ENCODE measurements around the gene CNGA3.
"Not testable (repeated sequence)": the region's sequence is repeated elsewhere in the genome, so short reads cannot be mapped to it uniquely, and the experiment has no call there.

Gene CNGA3

DNA sequence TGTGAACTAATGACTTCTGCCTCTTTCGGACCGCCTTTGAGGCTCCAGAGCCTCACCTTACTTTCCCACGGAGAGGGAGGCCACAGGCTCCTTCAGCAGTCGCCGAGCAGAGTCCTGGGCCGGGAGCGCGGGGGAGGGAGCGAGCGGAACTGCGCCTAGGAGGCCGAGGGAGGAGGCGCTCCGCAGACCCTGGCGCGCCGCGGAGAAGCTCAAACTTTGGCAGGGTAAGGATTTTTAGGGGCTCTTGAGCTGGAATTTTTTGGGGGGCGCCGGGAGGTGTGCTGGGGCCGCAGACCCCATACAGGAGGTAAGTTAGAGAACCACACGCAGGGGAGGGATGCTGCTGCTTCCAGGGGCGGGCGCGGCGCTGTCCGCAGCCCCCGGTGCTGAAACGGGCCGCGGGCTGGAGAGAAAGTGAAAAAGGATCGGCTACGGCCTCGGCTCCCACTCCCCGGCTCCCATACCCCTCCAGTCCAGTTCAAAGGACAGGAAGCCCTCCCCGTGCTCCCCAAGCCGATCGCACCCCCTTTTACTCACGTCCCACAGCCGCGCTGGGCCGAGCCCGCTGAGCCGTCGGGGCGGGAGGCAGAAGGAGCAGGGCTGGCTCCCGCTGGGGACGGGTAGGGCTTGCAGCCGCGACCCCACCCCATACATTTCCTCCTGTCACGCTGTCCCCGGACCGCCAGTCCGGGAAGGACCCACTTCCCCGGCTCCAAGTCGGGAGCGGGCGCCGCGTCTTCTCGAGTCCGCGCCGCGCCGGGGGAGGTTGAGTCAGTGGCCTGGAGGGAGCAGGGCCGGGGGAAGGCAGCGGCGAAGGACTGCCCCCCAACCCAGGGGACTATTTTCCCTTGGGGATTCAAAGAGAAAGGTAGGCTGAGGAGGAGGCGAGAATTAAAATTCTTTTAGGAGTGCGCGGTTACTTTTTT is at the start of gene CNGA3:
Gene CNGA3 (plus strand): TSS at position 146 of the 926 bp plus-strand sequence. CDS start 23,520 bp downstream, outside the sequence.
- no peak for DNase-seq (ENCODE audit: low read depth in 2 of 2)

DNA sequence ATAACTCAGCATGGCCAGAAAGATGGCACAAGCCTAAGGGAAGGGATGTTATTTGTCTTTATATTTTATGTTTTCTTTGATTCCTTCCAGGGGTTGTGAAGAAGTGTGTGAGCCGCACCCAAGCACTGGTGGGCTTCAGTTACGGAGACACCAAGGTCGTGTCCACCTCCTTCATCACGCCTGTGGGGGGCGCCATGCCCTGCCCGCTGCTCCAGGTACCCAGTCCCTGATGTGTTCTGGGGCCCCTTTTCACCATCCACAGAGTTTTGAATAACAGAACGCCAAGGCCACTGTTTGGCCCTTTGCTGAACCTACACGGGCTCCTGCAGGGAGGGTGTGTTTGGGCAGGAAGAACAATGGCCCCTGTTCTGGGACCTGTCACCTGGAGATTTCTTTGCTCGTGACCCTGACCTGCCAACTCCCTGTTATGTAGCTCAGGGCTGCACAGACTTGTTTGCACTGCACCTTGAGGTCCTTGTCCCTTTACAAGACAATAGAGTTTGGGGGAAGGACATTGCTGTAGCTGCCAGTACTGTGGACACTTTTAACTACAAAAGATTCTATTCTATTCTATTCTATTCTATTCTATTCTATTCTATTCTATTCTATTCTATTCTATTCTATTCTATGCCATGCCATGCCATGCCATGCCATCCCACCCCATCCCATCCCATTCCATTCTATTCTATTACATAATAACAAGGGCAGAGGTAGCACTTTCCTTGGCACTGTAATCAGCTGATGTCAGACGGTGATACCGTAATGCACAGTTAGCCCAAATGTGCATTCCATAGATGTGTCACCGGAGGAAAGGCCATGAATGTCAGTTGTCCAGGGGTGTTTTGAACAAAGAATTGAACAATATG is 48.2 kb upstream of the CNGA3 start:
- no peak for DNase-seq (ENCODE audit: low read depth in 2 of 2)

DNA sequence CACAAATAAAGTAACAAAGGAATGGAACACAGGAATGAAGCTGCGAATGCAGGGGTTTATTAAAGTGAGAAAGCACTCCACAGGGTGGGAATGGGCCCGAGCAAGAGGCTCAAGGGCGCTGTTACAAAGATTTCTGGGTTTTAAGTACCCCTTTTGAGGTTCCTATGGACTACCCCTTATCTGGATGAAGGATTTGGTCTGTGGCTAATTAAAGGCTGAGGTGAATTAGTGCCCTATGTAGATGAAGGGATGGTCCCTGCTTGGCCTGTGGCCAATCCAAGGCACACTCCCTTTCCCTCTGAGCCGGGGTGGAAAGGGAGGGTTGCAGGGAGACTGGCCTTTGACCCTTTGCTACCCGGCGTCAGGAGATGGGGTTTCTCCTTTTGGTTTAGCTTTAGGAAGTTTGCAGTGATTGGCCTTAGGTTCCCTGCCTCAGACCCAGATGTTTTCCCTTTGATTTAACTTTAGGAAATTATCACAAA is 47.5 kb upstream of the CNGA3 start:
- DNase-seq (ENCODE audit: low read depth in 2 of 2) = no peak

DNA sequence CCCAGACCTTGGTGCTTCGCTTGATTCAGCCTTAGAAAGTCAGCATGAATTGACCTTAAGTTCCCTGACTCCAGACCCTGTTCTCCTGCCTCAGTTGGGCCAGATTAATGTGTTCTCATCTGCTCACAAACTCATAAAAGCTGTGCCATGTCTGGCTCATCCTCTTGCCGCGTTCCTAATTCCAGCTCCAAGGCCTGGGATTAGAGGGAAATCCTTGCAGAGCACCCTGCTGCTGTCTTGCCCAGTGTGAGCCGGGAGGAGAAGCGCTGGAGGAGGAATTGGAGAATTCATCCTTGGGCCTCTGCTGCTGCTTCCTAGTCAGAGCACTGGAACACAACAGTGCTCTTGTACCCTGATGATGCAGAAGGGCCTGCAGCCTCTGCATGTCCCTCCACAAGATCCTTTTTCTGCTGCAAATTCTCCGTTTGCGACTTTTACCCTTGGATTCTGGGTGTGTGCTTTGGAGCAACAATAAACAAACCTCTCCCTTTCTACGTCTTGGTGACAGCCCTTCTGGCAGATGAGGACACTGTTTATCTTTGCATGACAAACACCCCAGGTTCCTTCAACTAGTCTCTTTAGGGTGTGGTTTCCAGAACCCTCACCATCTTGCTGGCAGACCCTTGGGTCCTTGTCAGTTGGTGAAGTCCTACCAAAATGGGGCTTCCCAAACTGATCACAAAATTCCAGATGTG is 46.9 kb upstream of the CNGA3 start:
- DNase-seq (ENCODE audit: low read depth in 2 of 2) = no peak

DNA sequence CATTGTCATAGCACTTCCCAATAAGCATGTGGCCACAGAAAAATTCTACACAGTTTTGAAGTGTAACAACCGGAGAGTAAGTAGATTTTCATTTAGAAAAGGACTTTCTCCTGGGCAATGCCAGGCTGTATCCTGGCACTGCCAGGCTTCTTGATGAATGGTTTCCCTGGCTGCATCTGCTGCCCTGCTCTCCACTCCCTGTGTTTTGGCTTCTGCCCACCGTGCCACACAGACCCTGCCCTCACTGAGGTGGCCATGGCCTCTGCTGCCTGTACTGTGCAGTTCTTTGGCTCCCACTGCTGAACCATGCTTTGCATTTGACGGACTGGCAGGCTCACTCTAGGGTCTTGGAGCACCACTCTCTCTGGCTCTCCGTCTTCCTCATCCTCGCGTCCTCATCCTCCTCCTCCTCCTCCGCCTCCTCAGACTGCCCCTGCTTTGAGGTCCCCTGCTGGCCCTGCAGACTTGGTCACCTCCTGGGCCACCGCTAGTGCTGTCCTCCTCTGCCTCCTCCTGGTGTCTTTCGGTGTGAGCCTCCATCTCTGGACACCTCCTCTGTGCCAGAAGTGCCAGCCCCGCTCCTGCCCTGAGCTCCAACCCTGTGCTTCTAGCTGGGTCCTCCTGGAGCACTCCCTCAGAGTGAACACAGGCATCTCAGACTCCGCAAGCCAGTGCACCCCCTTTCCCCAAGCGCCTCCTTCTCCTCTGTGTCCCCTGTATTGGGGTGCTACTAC is 45.9 kb upstream of the CNGA3 start:
- DNase-seq (ENCODE audit: low read depth in 2 of 2) = no peak

DNA sequence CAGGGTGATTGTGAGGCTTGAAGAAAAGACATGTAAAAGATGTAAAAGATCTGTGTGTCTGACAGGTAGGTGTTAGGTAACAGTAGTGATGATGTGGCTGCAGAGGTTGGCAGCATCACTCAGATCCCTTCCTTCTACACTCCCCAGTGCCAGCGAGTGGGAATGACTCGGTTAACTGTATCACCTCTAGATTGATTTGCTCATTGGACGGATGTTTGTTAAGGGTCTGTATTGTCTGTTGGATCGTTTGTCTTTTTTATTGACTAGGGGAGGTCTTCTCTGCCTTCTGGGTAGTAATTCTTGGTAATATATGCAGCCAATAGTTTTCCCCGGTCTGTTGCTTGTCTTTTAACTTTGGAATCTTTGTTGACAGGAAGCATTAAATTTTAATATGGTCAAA is 44.8 kb upstream of the CNGA3 start:
- DNase-seq (ENCODE audit: low read depth in 2 of 2) = no peak

DNA sequence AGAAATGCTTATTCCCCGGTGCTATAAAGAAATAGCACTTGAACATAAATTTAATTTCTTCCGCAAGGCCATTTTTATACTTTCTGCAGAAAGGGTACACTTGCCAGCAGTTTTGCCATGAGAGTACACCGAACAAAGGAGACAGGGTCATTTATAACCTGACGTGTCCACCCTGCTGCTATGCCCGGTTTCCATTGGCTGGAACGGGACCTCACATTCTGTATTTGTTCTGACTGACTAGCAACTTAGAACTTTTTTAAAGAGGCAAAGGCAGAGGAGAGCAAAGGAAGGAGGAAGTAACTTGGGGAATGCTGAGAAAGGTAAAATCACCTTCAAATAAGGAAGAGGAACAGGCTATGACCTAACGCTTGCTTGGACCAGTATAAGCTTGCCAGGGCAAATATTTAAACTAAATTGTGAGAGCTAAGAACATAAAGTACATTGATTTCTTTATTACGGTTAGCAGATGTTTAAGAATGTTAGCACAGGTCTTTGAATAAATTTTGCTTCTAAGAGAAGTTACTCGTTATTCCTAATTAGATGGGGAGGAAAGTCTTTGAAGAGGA is 39.0 kb upstream of the CNGA3 start:
- not testable (repeated sequence) for DNase-seq (ENCODE audit: low read depth in 2 of 2)

DNA sequence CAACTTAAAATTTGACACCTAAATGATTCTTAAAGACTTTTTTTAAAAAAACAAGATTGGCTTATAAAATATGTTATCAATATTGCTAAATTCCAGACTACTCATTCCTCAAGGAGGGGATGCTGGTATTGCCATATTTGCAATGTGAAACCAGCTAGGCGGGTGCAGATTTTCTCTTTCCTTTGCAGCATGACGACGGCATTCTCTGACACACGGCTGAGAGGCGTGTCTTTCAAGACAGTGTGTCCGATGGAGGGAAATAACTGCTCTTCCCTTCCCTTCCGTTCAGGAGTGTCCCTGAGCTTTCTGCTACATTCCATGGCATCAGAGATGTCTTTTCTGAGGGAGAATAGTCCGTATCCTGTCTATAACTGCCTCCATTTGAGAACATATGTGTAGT is 38.2 kb upstream of the CNGA3 start:
- DNase-seq (ENCODE audit: low read depth in 2 of 2) = no peak

DNA sequence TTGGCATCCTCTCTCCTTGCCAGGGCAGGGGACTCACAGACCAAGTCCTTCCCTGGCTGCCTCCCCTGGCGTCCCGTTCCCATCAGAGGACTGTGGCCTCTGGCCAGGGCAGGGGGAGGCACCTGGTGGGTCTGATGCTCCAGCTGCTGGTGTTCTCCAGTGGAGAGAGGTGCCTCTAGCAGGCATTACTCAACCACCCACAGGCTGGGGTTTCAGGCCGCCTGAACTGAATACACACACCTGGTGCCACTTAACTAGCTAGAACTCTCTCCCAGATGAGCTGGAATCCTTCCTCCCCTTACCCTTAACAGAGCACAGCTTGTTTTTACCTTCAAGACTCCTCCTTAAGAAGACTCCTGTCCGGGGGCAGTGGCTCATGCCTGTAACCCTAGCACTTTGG is 37.7 kb upstream of the CNGA3 start:
- DNase-seq (ENCODE audit: low read depth in 2 of 2) = no peak

DNA sequence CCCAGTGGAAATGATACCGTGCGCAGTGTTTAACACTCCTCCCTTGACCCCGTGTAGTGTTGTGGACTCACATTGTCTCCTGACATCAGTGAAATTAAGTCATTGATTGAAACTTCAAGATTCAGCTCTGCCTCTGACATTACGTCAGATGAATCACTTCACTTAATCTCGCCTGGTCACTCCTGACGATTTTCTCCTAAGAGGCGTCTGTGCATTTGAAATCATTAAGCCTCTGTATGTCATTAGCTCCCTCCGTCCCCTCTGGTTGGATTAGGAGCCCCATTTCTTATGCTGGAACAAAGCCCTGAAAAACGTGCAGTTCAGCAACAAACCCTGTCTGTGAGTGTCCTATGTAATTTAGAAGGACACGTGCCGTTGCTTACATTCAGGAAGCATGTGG is 36.7 kb upstream of the CNGA3 start:
- DNase-seq (ENCODE audit: low read depth in 2 of 2) = no peak

DNA sequence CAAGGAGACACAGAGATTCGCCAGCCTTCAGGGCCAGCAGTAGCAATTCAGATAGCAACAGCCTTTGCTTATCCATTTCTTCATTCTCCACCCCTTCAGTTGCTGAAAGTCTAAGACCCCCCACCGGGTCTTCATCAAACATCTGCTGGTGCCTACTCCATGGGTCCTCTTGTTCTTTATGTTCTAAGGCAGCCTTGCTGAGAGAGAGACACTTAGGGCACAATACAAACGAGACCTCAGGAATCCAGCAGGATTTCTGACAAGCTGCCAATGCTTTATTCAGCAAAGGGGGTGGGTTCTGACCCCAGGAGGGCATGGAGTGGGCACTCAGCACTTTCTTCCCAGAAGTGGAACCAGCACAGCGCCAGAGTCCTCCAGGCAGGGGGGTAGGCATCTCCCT is 36.2 kb upstream of the CNGA3 start:
- no peak for DNase-seq (ENCODE audit: low read depth in 2 of 2)

DNA sequence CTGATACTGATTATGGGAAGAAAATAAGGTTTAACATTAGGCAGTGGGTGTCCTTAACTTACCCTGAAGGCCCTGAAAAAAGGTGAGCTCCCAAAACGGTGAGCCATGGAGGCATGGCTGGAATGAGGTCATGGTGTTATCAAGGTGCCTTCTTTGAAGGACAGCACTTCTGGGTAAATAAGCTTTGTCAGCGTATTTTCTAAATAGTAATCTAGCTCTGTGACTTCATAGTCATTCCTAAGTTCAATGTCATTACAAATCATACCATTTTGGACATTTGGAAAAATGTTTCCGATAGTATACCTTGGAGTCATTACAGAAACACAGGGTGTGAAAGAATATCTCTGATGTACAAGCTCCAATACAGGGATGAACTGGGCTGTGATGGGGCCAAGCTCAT is 35.2 kb upstream of the CNGA3 start:
- no peak for DNase-seq (ENCODE audit: low read depth in 2 of 2)

DNA sequence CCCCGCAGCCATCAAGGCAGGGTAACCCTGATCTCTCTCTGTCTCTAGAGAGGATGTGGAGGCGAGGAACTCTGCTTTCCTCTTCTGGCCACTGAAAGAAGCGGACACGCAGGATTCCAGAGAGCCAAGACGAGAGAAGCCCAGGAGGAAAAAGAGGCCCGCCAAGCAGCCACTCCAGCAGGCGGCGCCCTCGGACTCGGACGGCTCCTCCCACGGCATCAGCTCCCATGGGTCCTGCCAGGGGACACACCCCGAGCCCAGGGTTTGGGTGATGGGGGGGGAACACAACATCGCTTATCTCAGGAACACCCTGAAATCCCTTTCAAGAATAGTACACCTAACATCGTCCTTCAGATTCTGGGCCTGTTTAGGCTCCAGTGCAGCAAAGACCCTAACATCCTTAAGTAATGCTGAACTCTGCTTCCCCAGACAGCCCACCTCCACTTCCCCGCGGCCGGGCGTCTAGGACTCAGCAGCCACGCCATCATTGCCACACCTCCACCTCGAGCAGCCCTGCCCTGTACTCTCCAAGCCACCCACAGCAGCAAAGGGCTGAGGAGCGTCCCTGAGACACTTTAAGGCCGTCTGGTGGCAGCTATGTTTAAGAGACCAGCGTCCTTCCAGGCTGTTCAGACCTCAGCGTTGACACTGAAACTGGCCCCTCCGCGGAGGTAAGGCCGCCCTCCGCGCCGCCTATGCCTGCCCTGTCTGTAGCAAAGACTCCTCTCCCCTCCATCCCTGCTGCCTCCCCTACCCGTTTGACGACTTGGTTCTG is 34.3 kb upstream of the CNGA3 start:
- no peak for DNase-seq (ENCODE audit: low read depth in 2 of 2)

DNA sequence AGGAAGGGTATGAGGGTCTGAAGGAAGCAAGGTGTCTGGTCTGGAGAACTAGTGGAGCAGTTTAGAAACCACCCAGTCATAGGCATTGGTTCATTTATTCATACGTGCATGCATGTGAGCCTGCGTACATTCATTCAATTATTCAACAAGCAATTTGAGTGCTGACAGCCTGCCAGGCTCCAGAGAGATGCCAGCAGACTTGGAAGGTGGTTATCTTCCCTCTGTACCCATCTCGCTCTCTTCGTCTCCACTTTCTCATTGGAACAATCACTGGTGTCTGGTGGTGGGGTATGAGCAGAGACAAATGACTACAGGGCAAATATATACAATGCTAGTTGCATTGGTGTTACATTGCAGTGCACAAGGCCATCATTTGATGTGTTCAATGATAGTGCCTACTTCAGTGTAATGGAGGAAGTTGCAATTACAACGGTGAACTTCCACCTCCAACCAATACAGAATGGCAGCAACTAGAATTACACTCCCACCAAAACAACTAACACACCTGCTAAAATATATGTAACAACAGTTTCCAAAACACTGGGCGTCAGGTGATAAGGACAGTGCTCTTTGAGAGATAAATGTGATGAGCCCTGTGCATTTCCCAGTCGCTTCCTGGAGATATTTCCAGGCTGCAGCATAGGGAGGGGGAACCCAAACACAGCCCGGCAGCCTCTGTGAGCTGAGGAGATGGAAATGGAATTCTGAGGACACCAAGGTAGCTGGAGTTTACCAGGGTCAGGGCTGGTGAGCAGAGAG is 32.6 kb upstream of the CNGA3 start:
- DNase-seq (ENCODE audit: low read depth in 2 of 2) = no peak

DNA sequence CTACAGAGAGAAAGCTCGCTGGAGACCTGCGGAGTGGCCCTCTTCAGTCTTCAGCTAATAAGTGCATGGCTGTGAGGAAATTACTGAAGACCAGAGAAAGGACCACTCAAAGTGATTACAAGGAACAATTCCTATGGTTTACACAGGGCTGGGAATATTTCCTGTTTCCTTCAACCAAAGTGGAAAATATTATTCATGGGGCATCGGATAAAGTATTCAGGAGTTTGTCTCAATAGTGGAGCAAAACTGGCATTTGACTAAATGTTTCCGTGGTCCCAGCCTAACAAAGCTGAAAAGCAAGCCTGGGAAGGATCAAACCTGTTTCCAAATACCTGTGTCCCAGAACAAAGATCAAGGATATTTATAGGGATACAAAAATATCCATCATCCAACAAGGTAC is 32.0 kb upstream of the CNGA3 start:
- no peak for DNase-seq (ENCODE audit: low read depth in 2 of 2)

DNA sequence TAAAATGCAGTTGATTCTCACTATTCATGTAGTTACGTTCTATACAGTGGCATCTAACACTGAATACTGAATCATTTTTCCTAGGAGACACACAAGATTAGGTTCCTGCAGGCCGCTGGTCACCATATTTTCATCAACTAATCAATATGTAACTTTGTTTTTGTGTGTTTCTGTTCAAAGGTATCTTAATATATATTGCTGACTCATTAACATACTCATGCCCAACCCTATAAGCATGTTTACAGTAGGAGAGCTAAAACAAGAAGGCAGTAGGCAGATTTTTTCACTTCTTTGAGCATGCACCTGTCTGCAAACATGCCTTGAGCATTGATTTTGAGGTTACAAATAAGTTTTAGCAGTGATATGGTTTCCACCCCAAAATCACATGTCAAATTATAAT is 30.3 kb upstream of the CNGA3 start:
- DNase-seq (ENCODE audit: low read depth in 2 of 2) = no peak

DNA sequence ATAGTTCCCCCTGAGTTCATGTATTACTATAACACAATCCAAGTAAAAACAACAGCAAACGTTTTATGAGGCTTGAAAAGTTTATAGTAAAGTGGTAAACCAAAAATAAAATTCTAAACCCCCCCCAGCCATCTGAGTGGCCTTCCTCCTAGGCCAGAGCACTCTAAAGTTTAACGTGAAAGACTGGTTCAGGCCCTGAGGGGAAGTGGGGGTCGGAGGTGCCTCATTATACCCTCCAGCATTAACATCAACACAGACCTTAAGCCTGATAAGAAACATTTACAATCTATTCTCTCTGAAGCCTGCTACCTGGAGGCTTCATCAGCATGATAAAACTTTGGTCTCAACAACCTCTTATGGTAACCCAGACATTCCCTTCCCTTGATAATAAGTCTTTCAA is 29.0 kb upstream of the CNGA3 start:
- DNase-seq (ENCODE audit: low read depth in 2 of 2) = no peak

DNA sequence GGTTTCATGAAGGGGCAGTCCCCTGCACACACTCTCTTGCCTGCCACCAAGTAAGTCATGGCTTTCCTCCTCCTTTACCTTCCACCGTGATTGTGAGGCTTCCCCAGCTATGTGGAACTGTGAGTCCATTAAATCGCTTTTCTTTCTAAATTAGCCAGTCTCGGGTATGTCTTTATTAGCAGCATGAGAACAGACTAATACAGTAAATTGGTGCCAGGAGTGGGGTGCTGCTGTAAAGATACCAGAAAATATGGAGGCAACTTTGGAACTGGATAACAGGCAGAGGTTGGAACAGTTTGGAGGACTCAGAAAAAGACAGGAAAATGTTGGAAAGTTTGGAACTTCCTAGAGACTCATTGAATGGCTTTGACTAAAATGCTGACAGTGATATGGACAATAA is 26.1 kb upstream of the CNGA3 start:
- DNase-seq (ENCODE audit: low read depth in 2 of 2) = not testable (repeated sequence)

DNA sequence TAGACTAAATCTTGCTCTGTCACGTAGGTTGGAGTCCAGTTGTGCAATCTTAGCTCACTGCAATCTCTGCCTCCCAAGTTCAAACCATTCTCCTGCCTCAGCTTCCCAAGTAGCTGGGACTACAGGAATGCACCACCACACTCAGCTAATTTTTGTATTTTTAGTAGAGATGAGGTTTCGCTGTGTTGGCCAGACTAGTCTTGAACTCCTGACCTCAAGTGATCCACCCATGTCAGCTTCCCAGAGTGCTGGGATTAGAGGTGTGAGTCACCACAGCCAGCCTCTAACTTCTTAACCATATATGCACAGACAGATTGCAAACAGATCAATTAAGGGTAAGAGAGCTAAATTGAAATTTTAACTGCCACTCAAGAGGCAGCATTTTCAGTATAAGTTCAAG is 22.1 kb upstream of the CNGA3 start:
- DNase-seq (ENCODE audit: low read depth in 2 of 2) = no peak
